Activated naive CD8-positive, alpha-beta T cell treated with anti-CD3 and anti-CD28 coated beads for 36 hours (primary cell): Measurements from ENCODE around the gene CD300A. TPM values are rescaled to one million over a fixed set of nuclear protein-coding genes. Genes with fewer than 3 reads are reported as not detected.

Source experiments
- DNase-seq: peaks from one replicate; pipeline ENCODE4 v3.0.0; 2021
- H3K27ac Mint-ChIP-seq: one replicate; pipeline ENCODE4 v1.8.0; 2022; ENCODE audit warnings: mild to moderate bottlenecking, moderate library complexity, mixed read lengths
- H3K27me3 Mint-ChIP-seq: one replicate; pipeline ENCODE4 v1.8.0; 2022; ENCODE audit warnings: mild to moderate bottlenecking, mixed read lengths
- H3K36me3 Mint-ChIP-seq: one replicate; pipeline ENCODE4 v1.8.0; 2021; ENCODE audit warnings: mild to moderate bottlenecking, mixed read lengths
- H3K4me1 Mint-ChIP-seq: one replicate; pipeline ENCODE4 v1.8.0; 2021; ENCODE audit warnings: mixed read lengths
- H3K4me3 Mint-ChIP-seq: one replicate; pipeline ENCODE4 v1.8.0; 2022; ENCODE audit warnings: mild to moderate bottlenecking, moderate library complexity, mixed read lengths
- H3K9me3 Mint-ChIP-seq: one replicate; pipeline ENCODE4 v1.8.0; 2022; ENCODE audit warnings: mixed read lengths
- total RNA-seq, 2 experiments: library from RNA; stranded (reverse); gene quantifications; one replicate each; pipeline ENCODE4 v1.2.3, GENCODE V29; 2021

The CD300A gene
- total RNA-seq, 2 experiments from 2014 or later = 4.4 to 5.6 TPM

GRCh38 chr17:74447628-74448159 lies 18.7 kb upstream of the CD300A start:
- peaks cover 5% of the 10 kb centered on the region for H3K4me1 Mint-ChIP-seq
- H3K9me3 Mint-ChIP-seq = no peaks in the 10 kb centered on the region
- H3K36me3 Mint-ChIP-seq = no peaks in the 10 kb centered on the region
- H3K4me3 Mint-ChIP-seq = no peak overlapping the region
- peaks cover 2% of the 10 kb centered on the region for H3K27me3 Mint-ChIP-seq
- no peak for DNase-seq
- H3K27ac Mint-ChIP-seq = no peak overlapping the region

GRCh38 chr17:74448756-74449155 lies 17.7 kb upstream of the CD300A start:
- peaks cover 6% of the 10 kb centered on the region for H3K4me1 Mint-ChIP-seq
- no peaks in the 10 kb centered on the region for H3K36me3 Mint-ChIP-seq
- no peak overlapping the region for H3K4me3 Mint-ChIP-seq

DNA sequence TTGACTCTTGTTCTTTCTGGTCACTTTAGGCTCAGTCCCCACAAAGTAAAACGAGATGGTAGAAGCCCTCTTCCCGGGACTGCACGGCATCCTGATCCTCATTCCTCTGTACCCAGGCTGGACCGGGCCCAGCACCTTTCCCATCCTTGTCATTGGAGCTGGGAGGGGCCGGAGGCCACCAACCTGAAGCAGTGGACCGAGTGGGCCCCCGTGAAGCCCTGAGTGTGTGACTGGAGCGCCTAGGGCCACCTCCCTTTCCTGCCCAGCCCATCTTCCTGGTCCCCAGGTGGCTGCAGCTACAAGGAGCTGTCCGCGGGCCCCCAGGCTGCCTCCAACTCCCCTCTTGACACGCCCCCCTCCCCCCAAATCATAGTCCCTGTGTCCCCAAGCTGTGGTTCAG lies 17.1 kb upstream of the CD300A start:
- Mint-ChIP-seq H3K36me3 (no peaks in the 10 kb centered on the region), H3K27me3 (peaks cover 4% of the 10 kb centered on the region), H3K27ac (no peak overlapping the region), H3K4me3 (no peak overlapping the region), H3K4me1 (peaks cover 6% of the 10 kb centered on the region), H3K9me3 (no peaks in the 10 kb centered on the region)
- no peak for DNase-seq

More at GRCh38 chr17:74448756-74449155, 17.7 kb upstream of the CD300A start:
- no peak overlapping the region for H3K27ac Mint-ChIP-seq
- H3K9me3 Mint-ChIP-seq = no peaks in the 10 kb centered on the region
- no peak for DNase-seq
- H3K27me3 Mint-ChIP-seq = peaks cover 4% of the 10 kb centered on the region

DNA sequence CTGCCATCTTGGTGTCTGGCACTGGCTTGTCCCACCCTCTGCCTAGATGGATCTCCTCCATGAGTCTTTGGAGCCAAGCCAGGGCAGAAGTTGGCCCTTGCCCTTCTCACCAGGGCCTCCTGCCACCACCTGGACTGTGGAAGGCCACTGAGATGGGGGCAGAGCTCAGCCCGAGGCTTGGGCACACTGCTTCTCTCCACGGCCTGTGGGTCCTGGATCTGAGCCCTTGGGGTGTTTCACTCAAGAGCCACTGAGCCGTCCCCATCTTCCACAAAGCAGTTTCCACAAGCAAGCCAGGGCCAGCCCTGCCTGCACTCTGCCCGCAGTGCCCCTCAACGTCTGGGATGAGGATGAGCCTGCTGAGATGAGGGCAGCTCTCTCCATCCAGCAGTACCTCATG lies 16.7 kb upstream of the CD300A start:
- Mint-ChIP-seq H3K4me1 (peaks cover 6% of the 10 kb centered on the region), H3K27ac (no peak overlapping the region), H3K36me3 (no peaks in the 10 kb centered on the region), H3K27me3 (peaks cover 4% of the 10 kb centered on the region), H3K9me3 (no peaks in the 10 kb centered on the region), H3K4me3 (no peak overlapping the region)
- no peak for DNase-seq

GRCh38 chr17:74450231-74450630 lies 16.2 kb upstream of the CD300A start:
- H3K27me3 Mint-ChIP-seq = peaks cover 4% of the 10 kb centered on the region
- H3K4me3 Mint-ChIP-seq = no peak overlapping the region
- peaks cover 6% of the 10 kb centered on the region for H3K4me1 Mint-ChIP-seq
- no peak overlapping the region for H3K27ac Mint-ChIP-seq
- H3K36me3 Mint-ChIP-seq = no peaks in the 10 kb centered on the region
- no peak for DNase-seq
- H3K9me3 Mint-ChIP-seq = no peaks in the 10 kb centered on the region

DNA sequence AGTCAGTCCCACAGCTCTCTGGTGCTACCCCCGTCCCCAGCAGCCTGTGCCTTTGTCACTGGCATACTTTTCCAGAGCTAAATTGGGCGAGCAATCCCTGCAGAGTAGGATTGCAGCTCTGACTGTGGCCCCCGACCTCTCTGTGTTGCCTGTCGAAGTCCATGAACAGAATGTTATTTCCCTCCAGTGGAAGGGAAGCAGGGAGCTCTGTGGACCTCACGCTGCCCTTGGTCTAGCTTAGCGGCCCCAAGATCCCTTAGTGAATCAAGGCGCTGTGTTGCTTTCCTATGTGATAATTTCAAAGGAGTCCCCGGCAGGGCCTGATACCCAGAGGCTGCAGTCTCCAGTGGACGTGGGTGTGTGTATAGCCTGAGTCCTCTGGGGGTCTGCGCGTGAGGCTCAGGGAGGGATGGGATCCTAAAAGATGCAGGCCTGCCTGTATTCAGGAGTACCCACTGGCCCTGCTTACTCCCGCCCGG lies 15.5 kb upstream of the CD300A start:
- no peak for DNase-seq
- no peaks in the 10 kb centered on the region for H3K36me3 Mint-ChIP-seq
- H3K27ac Mint-ChIP-seq = no peak overlapping the region
- H3K9me3 Mint-ChIP-seq = no peaks in the 10 kb centered on the region
- no peak overlapping the region for H3K4me3 Mint-ChIP-seq
- peaks cover 6% of the 10 kb centered on the region for H3K4me1 Mint-ChIP-seq
- peaks cover 4% of the 10 kb centered on the region for H3K27me3 Mint-ChIP-seq

DNA sequence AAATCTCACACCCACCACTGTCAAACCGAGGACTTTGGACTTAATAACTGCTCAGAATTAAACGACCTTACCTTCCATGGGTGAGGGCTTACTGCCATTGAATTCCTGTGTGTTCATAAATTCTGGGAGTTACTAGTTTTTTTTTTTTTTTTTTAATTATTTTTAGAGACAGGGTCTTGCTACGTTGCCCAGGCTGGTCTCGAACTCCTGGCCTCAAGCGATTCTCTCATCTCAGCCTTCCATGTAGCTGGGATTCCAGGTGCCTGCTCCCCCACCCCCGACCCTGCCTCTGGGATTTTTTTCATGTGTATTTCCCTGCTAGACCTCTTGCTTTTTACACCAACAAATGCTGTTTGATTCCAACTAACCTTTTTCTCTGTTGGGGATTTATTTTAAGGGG lies 14.9 kb upstream of the CD300A start:
- H3K4me3 Mint-ChIP-seq = no peak overlapping the region
- peaks cover 4% of the 10 kb centered on the region for H3K27me3 Mint-ChIP-seq
- H3K4me1 Mint-ChIP-seq = peaks cover 6% of the 10 kb centered on the region
- DNase-seq = no peak
- H3K9me3 Mint-ChIP-seq = no peaks in the 10 kb centered on the region
- H3K27ac Mint-ChIP-seq = no peak overlapping the region
- no peaks in the 10 kb centered on the region for H3K36me3 Mint-ChIP-seq

DNA sequence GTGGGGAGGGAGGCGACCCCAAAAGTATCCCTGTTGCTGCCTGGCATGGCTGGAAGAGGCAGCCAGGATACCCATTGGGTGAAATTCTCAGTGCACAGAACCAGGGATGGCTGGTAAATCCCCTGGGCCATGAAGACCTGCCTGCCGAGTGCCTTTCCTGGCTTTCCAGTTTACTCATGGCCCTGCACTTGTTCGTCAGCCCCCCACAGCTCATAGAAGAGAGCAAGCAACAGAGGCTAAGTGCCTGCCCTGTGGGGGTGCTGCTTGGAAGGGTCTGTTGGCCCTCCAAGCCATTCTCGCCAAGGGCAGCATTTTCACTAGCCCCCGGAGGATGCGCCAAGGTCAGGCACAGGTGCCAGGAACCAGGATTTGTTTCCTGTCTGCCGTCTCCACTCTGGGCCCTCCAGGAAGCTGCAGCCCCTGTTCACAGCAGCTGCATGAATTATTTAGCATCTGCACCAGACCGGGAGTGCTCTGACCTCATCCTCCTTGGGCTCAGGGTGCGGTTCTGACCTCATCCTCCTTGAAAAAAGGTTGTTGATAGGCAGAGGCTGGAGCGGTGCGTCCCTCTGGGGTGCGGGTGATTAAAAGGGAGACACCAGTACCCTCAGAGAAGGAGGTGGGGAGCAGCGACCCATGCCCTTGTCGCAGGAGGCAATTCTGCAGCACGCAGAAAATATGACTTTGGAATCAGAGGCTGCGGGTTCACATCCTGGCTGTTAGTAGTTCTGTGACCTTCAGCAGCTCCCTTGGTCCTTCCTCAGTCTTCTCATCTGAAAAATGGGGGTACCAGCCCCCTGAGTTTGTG lies 14.2 kb upstream of the CD300A start:
- H3K4me1 Mint-ChIP-seq = peaks cover 4% of the 10 kb centered on the region
- no peak for DNase-seq
- H3K36me3 Mint-ChIP-seq = no peaks in the 10 kb centered on the region
- H3K27me3 Mint-ChIP-seq = peaks cover 4% of the 10 kb centered on the region
- H3K4me3 Mint-ChIP-seq = no peak overlapping the region
- H3K27ac Mint-ChIP-seq = no peak overlapping the region
- H3K9me3 Mint-ChIP-seq = no peaks in the 10 kb centered on the region

DNA sequence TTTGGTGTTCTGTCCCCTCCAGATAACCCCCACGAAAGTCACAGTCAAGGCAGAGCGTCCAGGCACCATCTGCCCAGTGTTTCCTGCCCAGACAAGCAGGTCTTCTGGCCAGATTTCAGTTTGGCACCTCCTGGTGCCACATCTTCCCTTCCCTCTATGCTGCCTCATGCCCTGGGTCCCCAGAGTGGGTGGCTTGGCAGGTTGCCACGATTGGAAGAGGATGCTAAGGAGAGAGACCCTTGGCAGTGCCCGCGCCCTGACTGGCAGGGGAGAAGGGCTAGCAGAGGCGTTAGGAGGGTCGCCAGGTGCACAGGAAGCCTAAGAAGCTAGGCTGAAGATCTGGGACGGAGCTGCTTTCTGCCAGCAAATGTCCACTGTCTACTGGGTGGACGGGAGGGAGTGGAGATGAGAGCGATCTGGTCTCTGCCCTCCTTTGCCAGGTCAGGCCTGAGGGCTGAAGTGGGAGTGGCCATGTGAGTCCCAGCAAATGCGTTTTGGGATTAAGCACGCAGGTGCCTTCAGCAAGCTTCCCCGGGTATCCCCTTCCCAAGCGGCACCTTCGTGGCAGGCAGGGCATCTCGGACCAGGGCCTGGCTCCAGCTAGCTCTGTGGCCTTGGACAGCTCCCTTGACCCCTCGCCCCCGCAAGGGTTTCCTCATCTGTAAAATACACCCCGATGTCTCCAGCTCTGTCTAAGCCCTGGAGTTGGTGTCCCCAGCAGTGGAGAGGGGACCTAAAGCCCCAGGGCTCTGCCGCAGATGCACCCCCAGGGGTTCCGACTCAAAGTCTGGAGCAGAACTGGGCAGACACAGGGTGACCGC lies 13.4 kb upstream of the CD300A start:
- H3K27ac Mint-ChIP-seq = no peak overlapping the region
- no peaks in the 10 kb centered on the region for H3K9me3 Mint-ChIP-seq
- H3K27me3 Mint-ChIP-seq = peaks cover 4% of the 10 kb centered on the region
- no peak for DNase-seq
- peaks cover 6% of the 10 kb centered on the region for H3K4me1 Mint-ChIP-seq
- H3K4me3 Mint-ChIP-seq = peak overlapping the region; percentile 14
- H3K36me3 Mint-ChIP-seq = no peaks in the 10 kb centered on the region

DNA sequence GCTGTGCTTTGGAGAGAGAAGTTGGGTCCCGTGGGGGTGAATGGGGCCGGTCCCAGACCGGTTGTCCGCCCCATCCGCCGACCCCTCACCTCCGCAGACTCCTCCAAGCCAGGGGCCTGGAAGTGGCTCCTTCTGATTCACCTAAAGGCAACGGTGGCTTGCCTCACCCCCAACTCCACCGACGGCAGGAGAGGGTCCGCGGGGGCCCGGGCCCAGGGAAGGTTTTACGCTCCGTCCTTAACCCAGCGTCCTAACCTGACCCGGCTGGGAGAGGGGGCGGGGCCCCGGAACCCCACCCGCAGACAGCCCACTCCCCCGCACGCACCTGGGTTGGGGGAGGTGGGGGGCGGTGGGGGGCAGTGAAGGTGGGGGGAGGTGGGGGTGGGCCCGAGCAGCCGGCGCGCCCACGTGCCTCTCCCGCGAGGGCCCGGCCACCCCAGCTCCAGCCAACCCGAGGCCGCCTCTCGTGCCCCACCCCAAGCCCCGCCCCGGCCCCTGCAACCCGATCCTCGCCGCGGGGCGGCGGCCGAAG lies 12.7 kb upstream of the CD300A start:
- no peak overlapping the region for H3K27ac Mint-ChIP-seq
- H3K4me1 Mint-ChIP-seq = peaks cover 6% of the 10 kb centered on the region
- DNase-seq = no peak
- H3K27me3 Mint-ChIP-seq = peaks cover 4% of the 10 kb centered on the region
- peak overlapping the region; percentile 14 for H3K4me3 Mint-ChIP-seq
- no peaks in the 10 kb centered on the region for H3K36me3 Mint-ChIP-seq
- H3K9me3 Mint-ChIP-seq = no peaks in the 10 kb centered on the region

- H3K4me1 Mint-ChIP-seq = peaks cover 6% of the 10 kb centered on the region
- no peaks in the 10 kb centered on the region for H3K9me3 Mint-ChIP-seq
- H3K27ac Mint-ChIP-seq = no peak overlapping the region
- H3K36me3 Mint-ChIP-seq = no peaks in the 10 kb centered on the region
- H3K4me3 Mint-ChIP-seq = peak overlapping the region; percentile 4
- DNase-seq = peak; percentile 84
- peaks cover 4% of the 10 kb centered on the region for H3K27me3 Mint-ChIP-seq
These were observed 12.0 kb upstream of the CD300A start for GRCh38 chr17:74454197-74455024.

- no peak overlapping the region for H3K4me3 Mint-ChIP-seq
- H3K4me1 Mint-ChIP-seq = peaks cover 6% of the 10 kb centered on the region
These were observed 11.3 kb upstream of the CD300A start for GRCh38 chr17:74455025-74455545.

DNA sequence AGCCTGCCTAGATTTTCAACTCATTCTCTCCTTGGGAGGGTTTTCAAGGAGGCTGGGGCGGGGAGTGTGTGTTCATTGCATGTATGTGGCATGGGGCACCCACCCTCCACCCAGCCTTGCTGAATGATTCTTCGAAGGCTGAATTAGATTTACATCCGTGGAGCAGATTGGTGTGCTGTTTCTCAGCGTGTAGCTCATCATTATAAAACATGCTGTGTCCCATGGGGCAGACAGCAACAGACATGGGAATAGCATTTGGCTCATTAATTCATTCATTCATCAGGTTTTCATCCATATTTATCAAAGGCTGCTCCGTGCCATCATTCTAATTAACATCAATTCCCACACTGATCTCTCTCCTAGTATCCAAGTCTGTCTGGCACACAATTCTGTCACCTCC lies 10.6 kb upstream of the CD300A start:
- H3K4me1 Mint-ChIP-seq = peaks cover 8% of the 10 kb centered on the region
- no peak overlapping the region for H3K4me3 Mint-ChIP-seq
- H3K27ac Mint-ChIP-seq = no peak overlapping the region
- no peaks in the 10 kb centered on the region for H3K36me3 Mint-ChIP-seq
- no peak for DNase-seq
- no peaks in the 10 kb centered on the region for H3K9me3 Mint-ChIP-seq
- peaks cover 4% of the 10 kb centered on the region for H3K27me3 Mint-ChIP-seq

More at GRCh38 chr17:74455025-74455545, 11.3 kb upstream of the CD300A start:
- Mint-ChIP-seq H3K9me3 (no peaks in the 10 kb centered on the region), H3K27ac (no peak overlapping the region), H3K27me3 (peaks cover 4% of the 10 kb centered on the region), H3K36me3 (no peaks in the 10 kb centered on the region)
- DNase-seq = no peak

GRCh38 chr17:74457146-74457819 lies 9.2 kb upstream of the CD300A start:
- DNase-seq = peak; percentile 73
- no peaks in the 10 kb centered on the region for H3K36me3 Mint-ChIP-seq
- peaks cover 8% of the 10 kb centered on the region for H3K4me1 Mint-ChIP-seq
- peaks cover 4% of the 10 kb centered on the region for H3K27me3 Mint-ChIP-seq
- H3K27ac Mint-ChIP-seq = no peak overlapping the region
- no peaks in the 10 kb centered on the region for H3K9me3 Mint-ChIP-seq
- no peak overlapping the region for H3K4me3 Mint-ChIP-seq
